OCI-LY3 (cell line): ENCODE measurements around the gene CDK5R1.

Source experiments
- H2AFZ ChIP-seq: fragments of 200-600, 300-600 bp; shearing (Covaris generic); 2 replicates; pipeline ENCODE4 v1.6.0; 2014; ENCODE audit warnings: antibody characterized with exemption, low read depth, low read length
- H3K27ac ChIP-seq: fragments of 200-600, 300-600 bp; sonication (generic); 2 replicates; pipeline ENCODE4 v1.5.1; 2014; ENCODE audit warnings: mild to moderate bottlenecking, low read length, moderate library complexity, mixed read lengths
- H3K27me3 ChIP-seq: fragments of 200-600, 300-600 bp; sonication (generic); 2 replicates; pipeline ENCODE4 v1.6.1; 2014; ENCODE audit warnings: low read depth, low read length, mixed read lengths
- H3K36me3 ChIP-seq: fragments of 200-600, 300-600 bp; sonication (generic); replicated peaks from 2 replicates; pipeline ENCODE3; 2014; ENCODE audit warnings: low read depth, low read length, mixed read lengths
- H3K4me1 ChIP-seq: fragments of 300-600, 200-600 bp; sonication (generic); 2 replicates; pipeline ENCODE4 v1.6.1; 2014; ENCODE audit warnings: low read length, mixed read lengths
- H3K4me2 ChIP-seq: fragments of 200-600, 300-600 bp; sonication (generic); 2 replicates; pipeline ENCODE4 v1.6.1; 2014; ENCODE audit warnings: low read length, mixed read lengths
- H3K4me3 ChIP-seq: fragments of 300-600, 200-600 bp; sonication (generic); 2 replicates; pipeline ENCODE4 v1.5.1; 2014; ENCODE audit warnings: antibody characterized with exemption, mild to moderate bottlenecking, low read length, moderate library complexity
- H3K79me2 ChIP-seq: fragments of 300-600, 200-600 bp; shearing (Covaris generic); 2 replicates; pipeline ENCODE4 v1.6.1; 2014; ENCODE audit warnings: mild to moderate bottlenecking, low read length, mixed read lengths
- H3K9ac ChIP-seq: fragments of 300-600, 200-600 bp; shearing (Covaris generic); 2 replicates; pipeline ENCODE4 v1.6.0; 2014; ENCODE audit warnings: mild to moderate bottlenecking, low read length, moderate library complexity
- H3K9me3 ChIP-seq: fragments of 200-600, 300-600 bp; shearing (Covaris generic); 2 replicates; pipeline ENCODE4 v1.6.1; 2014; ENCODE audit warnings: low read length, mixed read lengths; ENCODE audit not compliant: insufficient read depth
- H4K20me1 ChIP-seq: fragments of 200-600, 300-600 bp; sonication (generic); 2 replicates; pipeline ENCODE4 v1.6.1; 2016; ENCODE audit warnings: low read length, mixed read lengths; ENCODE audit not compliant: insufficient read depth
- CTCF ChIP-seq: fragments of 200-600, 300-600 bp; sonication (generic); IDR thresholded peaks from 2 replicates; pipeline ENCODE4 v1.5.1; 2014; ENCODE audit warnings: antibody characterized with exemption, low read length, low read depth
- EZH2phosphoT487 ChIP-seq: fragments of 200-600 bp; shearing (Covaris generic); IDR thresholded peaks from 2 replicates; pipeline ENCODE4 v1.6.1; 2018; ENCODE audit warnings: antibody characterized with exemption, mixed run types, low read depth

The CDK5R1 gene

GRCh38 chr17:32496395-32497073 lies 9.7 kb downstream of the CDK5R1 start:
- Histone ChIP-seq H3K79me2 (no peaks in the 10 kb centered on the region), H3K9me3 (no peaks in the 10 kb centered on the region), H4K20me1 (peaks cover 1% of the 10 kb centered on the region; the same call in 1 of the 2 replicates), H3K27me3 (no peaks in the 10 kb centered on the region), H2AFZ (no peak overlapping the region), H3K4me1 (peaks cover 6% of the 10 kb centered on the region; the same call in 1 of the 2 replicates), H3K4me2 (no peak overlapping the region), H3K4me3 (no peak overlapping the region), H3K27ac (no peak overlapping the region), H3K36me3 (peaks cover 6% of the 10 kb centered on the region), H3K9ac (no peak overlapping the region)
- TF ChIP-seq EZH2phosphoT487 (no peak), CTCF (no peak)

GRCh38 chr17:32497431-32498205 lies 10.8 kb downstream of the CDK5R1 start:
- no peak overlapping the region for H3K9ac ChIP-seq
- H3K79me2 ChIP-seq = no peaks in the 10 kb centered on the region
- no peaks in the 10 kb centered on the region for H4K20me1 ChIP-seq
- no peak overlapping the region for H2AFZ ChIP-seq
- no peaks in the 10 kb centered on the region for H3K27me3 ChIP-seq
- no peak overlapping the region for H3K27ac ChIP-seq
- peaks cover 6% of the 10 kb centered on the region for H3K36me3 ChIP-seq
- no peak overlapping the region for H3K4me3 ChIP-seq
- no peak for TF ChIP-seq EZH2phosphoT487
- no peak for TF ChIP-seq CTCF
- no peak overlapping the region for H3K4me2 ChIP-seq
- H3K4me1 ChIP-seq = peaks cover 6% of the 10 kb centered on the region
- no peaks in the 10 kb centered on the region for H3K9me3 ChIP-seq

GRCh38 chr17:32498391-32498790 lies 11.6 kb downstream of the CDK5R1 start:
- no peak overlapping the region for H3K9ac ChIP-seq
- H3K27me3 ChIP-seq = no peaks in the 10 kb centered on the region
- peaks cover 8% of the 10 kb centered on the region for H3K4me1 ChIP-seq
- H3K79me2 ChIP-seq = no peaks in the 10 kb centered on the region
- no peaks in the 10 kb centered on the region for H3K36me3 ChIP-seq
- H4K20me1 ChIP-seq = peaks cover 5% of the 10 kb centered on the region
- TF ChIP-seq EZH2phosphoT487 = no peak
- TF ChIP-seq CTCF = no peak
- no peak overlapping the region for H3K27ac ChIP-seq
- H2AFZ ChIP-seq = no peak overlapping the region
- no peak overlapping the region for H3K4me2 ChIP-seq
- H3K9me3 ChIP-seq = no peaks in the 10 kb centered on the region
- no peak overlapping the region for H3K4me3 ChIP-seq

- H3K36me3 ChIP-seq = peaks cover 6% of the 10 kb centered on the region
- H2AFZ ChIP-seq = no peak overlapping the region
- H3K9ac ChIP-seq = no peak overlapping the region
- peaks cover 28% of the 10 kb centered on the region for H3K4me1 ChIP-seq
- H3K4me3 ChIP-seq = no peak overlapping the region
- H3K79me2 ChIP-seq = no peaks in the 10 kb centered on the region
- no peak overlapping the region for H3K4me2 ChIP-seq
- H3K9me3 ChIP-seq = no peaks in the 10 kb centered on the region
- TF ChIP-seq CTCF (no peak), EZH2phosphoT487 (no peak)
- no peaks in the 10 kb centered on the region for H3K27me3 ChIP-seq
- H4K20me1 ChIP-seq = peaks cover 15% of the 10 kb centered on the region
- H3K27ac ChIP-seq = no peak overlapping the region
These were observed 15.2 kb downstream of the CDK5R1 start for GRCh38 chr17:32502013-32502412.
